ENCODE measurements around the gene DUS2. TPM values are rescaled to one million over a fixed set of nuclear protein-coding genes. Genes with fewer than 3 reads are reported as not detected.

The DUS2 gene
- total and polyA plus RNA-seq, 2 of the 8 experiments (the other 6 are each of a cell fraction or from before 2014, with no cell fraction given) = 17.2 to 27.0 TPM

GRCh38 chr16:68078701-68079375 is 55.8 kb downstream of the DUS2 start:
- no peaks in the 10 kb centered on the region for H3K79me2 ChIP-seq (ENCODE audit: control insufficient read depth in 1 of 2, insufficient read depth in 2 of 2, low read length in 2 of 2)
- no peaks in the 10 kb centered on the region for H3K27me3 ChIP-seq (replicated peaks in 1 of 4; ENCODE audit: control insufficient read depth in 3 of 4, extremely low read depth in 1 of 4, insufficient read depth in 3 of 4, low read length in 3 of 4)
- H2BK5ac ChIP-seq (ENCODE audit: low read depth, low read length) = no peak overlapping the region
- H3K4ac ChIP-seq (replicated peaks; ENCODE audit: insufficient read length, low read depth, low read length) = no peak overlapping the region
- H4K8ac ChIP-seq (ENCODE audit: extremely low read depth, insufficient read depth, low read length) = no peak overlapping the region
- no peak overlapping the region for H3K23ac ChIP-seq (ENCODE audit: insufficient read length)
- CTCF ChIA-PET (ENCODE audit: partially characterized antibody) = interaction anchor here (0.5 to 2.3 kb wide), 4 partner anchors 8 to 721 kb away, joined by 3 to 8 read pairs (median 4); no protein-coding TSS in a partner anchor
- no peak overlapping the region for H4K91ac ChIP-seq (replicated peaks; ENCODE audit: insufficient read length, low read length)
- no peaks in the 10 kb centered on the region for H3K79me1 ChIP-seq (ENCODE audit: low read depth, low read length)
- H4K5ac ChIP-seq (ENCODE audit: insufficient read length, low read depth, low read length) = no peak overlapping the region
- DNase-seq (ENCODE audit: low read depth in 1 of 2, low spot score in 2 of 2) (peak in 1 of 2 experiments; percentile 28), FAIRE-seq (no peak)
- no peak overlapping the region for H3K27ac ChIP-seq (ENCODE audit: low read depth, low read length)
- H3K9me3 ChIP-seq (ENCODE audit: insufficient read depth in 2 of 2, low read depth in 1 of 2, low read length in 1 of 2) = no peaks in the 10 kb centered on the region
- WGBS, 2 experiments (ENCODE audit: extremely low coverage in 1 of 2, insufficient coverage in 1 of 2, insufficient read length in 1 of 2, insufficient replicate concordance in 2 of 2, low coverage in 1 of 2, low lambda C conversion rate in 2 of 2, missing lambda C conversion rate in 1 of 2) = 91% methylated on average over 8 of the region's 8 CpGs; no CpG with 5 or more reads in 1 of the 2 experiments
- no peak overlapping the region for H3K4me3 ChIP-seq (ENCODE audit: extremely low read depth in 1 of 4, insufficient read depth in 2 of 4, low read depth in 3 of 4, low read length in 4 of 4)
- no peak overlapping the region for H2BK12ac ChIP-seq (ENCODE audit: low read depth, low read length)
- H2AFZ ChIP-seq (ENCODE audit: low read length) = no peak overlapping the region
- H3K56ac ChIP-seq (replicated peaks; ENCODE audit: insufficient read length, low read depth, low read length) = no peak overlapping the region
- H3K4me2 ChIP-seq (ENCODE audit: insufficient read depth in 1 of 2, low read depth in 2 of 2, low read length in 2 of 2) = no peak overlapping the region
- POLR2A ChIA-PET (ENCODE audit: partially characterized antibody) = interaction anchor here (0.9 kb wide), 1 partner anchor 177 kb away, joined by 3 read pairs; no protein-coding TSS in a partner anchor
- peaks cover 0 to 7% (median 2%) of the 10 kb centered on the region in 4 experiments; a peak in 5 of 7 replicates for H3K4me1 ChIP-seq (replicated peaks in 1 of 4; ENCODE audit: control insufficient read depth in 3 of 4, insufficient read depth in 4 of 4, low read length in 3 of 4)
- no peak for TF ChIP-seq SRF (IDR thresholded peaks at IDR 0.05; ENCODE audit: low read depth, low read length)
- TF ChIP-seq SP2 (IDR thresholded peaks at IDR 0.05; ENCODE audit: low read length) = no peak
- TF ChIP-seq KDM4A (IDR thresholded peaks at IDR 0.05; ENCODE audit: low read depth, low read length, severe bottlenecking) = no peak
- TF ChIP-seq PHF8 (conservative IDR thresholded peaks at IDR 0.05; ENCODE audit: low read depth, low read length) = no peak
- no peak for TF ChIP-seq HDAC6 (IDR thresholded peaks at IDR 0.05; ENCODE audit: low read depth, low read length)
- no peak for TF ChIP-seq RXRA (IDR thresholded peaks at IDR 0.05; ENCODE audit: insufficient read depth, low read depth, low read length)
- TF ChIP-seq TCF12 (IDR thresholded peaks at IDR 0.05; ENCODE audit: low read depth, low read length) = no peak
- TF ChIP-seq GABPA (IDR thresholded peaks at IDR 0.05; ENCODE audit: borderline replicate concordance, insufficient read depth, low read length) = no peak
- no peak for TF ChIP-seq EGR1 (IDR thresholded peaks at IDR 0.05; ENCODE audit: borderline replicate concordance, low read depth, low read length)
- no peak for TF ChIP-seq TEAD4 (IDR thresholded peaks at IDR 0.05; ENCODE audit: low read depth, low read length)
- no peak for TF ChIP-seq EZH2 (IDR thresholded peaks at IDR 0.05; ENCODE audit: low read depth, low read length, severe bottlenecking)
- TF ChIP-seq CHD2 (IDR thresholded peaks at IDR 0.05; ENCODE audit: low read length) = no peak
- TF ChIP-seq NRF1 (IDR thresholded peaks at IDR 0.05; ENCODE audit: low read depth, low read length) = no peak
- H3K9ac ChIP-seq (replicated peaks in 1 of 4; ENCODE audit: extremely low read depth in 1 of 4, low read depth in 3 of 4, low read length in 3 of 4) = no peak overlapping the region
- H2BK120ac ChIP-seq (replicated peaks; ENCODE audit: low read depth, low read length) = no peak overlapping the region
- no peak overlapping the region for H2AK5ac ChIP-seq (ENCODE audit: low read depth, low read length)
- no peak overlapping the region for H3K18ac ChIP-seq (ENCODE audit: extremely low read depth, low read length)
- H4K20me1 ChIP-seq (replicated peaks in 1 of 2; ENCODE audit: control insufficient read depth in 1 of 2, insufficient read depth in 2 of 2, low read length in 2 of 2) = peaks cover 0 to 3% of the 10 kb centered on the region in 2 experiments
- 0 out of 2 replicates have a peak, but pooled peaks cover under 1% of the 10 kb centered on the region for H3K23me2 ChIP-seq (ENCODE audit: low read depth, low read length)
- H2BK15ac ChIP-seq (ENCODE audit: low read length) = no peak overlapping the region
- no peak overlapping the region for H3K14ac ChIP-seq (ENCODE audit: insufficient read length)
- H2BK20ac ChIP-seq (ENCODE audit: low read length) = no peak overlapping the region
- peaks cover 9 to 26% (median 22%) of the 10 kb centered on the region in 4 experiments; a peak in 6 of 8 replicates for H3K36me3 ChIP-seq (ENCODE audit: control insufficient read depth in 2 of 4, insufficient read depth in 4 of 4, low read length in 3 of 4)

All from H1 (cell line).